Peyer's patch (tissue), 4 donors: Measurements from ENCODE around the gene GCC1. TPM values are rescaled to one million over a fixed set of nuclear protein-coding genes. Genes with fewer than 3 reads are reported as not detected.
"Not testable (repeated sequence)": the region's sequence is repeated elsewhere in the genome, so short reads cannot be mapped to it uniquely, and the experiment has no call there.

Experiments used
- DNase-seq, 3 donors: peaks; one replicate each; pipeline ENCODE4 v3.0.0-alpha.2; 2017 to 2019
- H3K27ac ChIP-seq, 4 donors: fragments of 200-600 bp; sonication (generic); one replicate each; pipeline ENCODE4 v1.5.1; 2016 to 2019
- H3K27me3 ChIP-seq, 2 donors: fragments of 200-600 bp; sonication (generic); one replicate each; pipeline ENCODE4 v1.5.1; 2019
- H3K36me3 ChIP-seq, 3 donors: fragments of 200-600 bp; sonication (generic); one replicate each; pipeline ENCODE4 v1.5.1; 2016 to 2019
- H3K4me1 ChIP-seq, 4 donors: fragments of 200-600 bp; sonication (generic); one replicate each; pipeline ENCODE4 v1.5.1; 2016 to 2019
- H3K4me3 ChIP-seq, 4 donors: fragments of 200-600 bp; sonication (generic); 1 replicate in 3 of 4; 2 replicates in 1 of 4; pipeline ENCODE4 v1.5.1; 2016 to 2019; ENCODE audit warnings: mild to moderate bottlenecking in 1 of 4
- H3K9me3 ChIP-seq, 4 donors: fragments of 200-600 bp; sonication (generic); one replicate each; pipeline ENCODE4 v1.5.1; 2016 to 2019; ENCODE audit warnings: mild to moderate bottlenecking in 1 of 4
- CTCF ChIP-seq, 6 experiments: fragments of 450-650 bp in 4 of 6; fragments of 200-600 bp in 2 of 6; sonication (generic) in 1 of 6; IDR thresholded peaks; one replicate each; pipeline ENCODE4 v1.5.1; 2017 to 2019; ENCODE audit warnings: antibody characterized with exemption in 6 of 6, mild to moderate bottlenecking in 3 of 6, moderate library complexity in 1 of 6
- POLR2A ChIP-seq, 2 donors: fragments of 450-650 bp; IDR thresholded peaks; one replicate each; pipeline ENCODE4 v1.5.1; 2017; ENCODE audit warnings: antibody characterized with exemption in 2 of 2, mild to moderate bottlenecking in 2 of 2, moderate library complexity in 2 of 2
- total RNA-seq, 4 donors: library from RNA; depleted of rRNA; stranded (reverse); fragments of >200 nt; gene quantifications; one replicate each; pipeline ENCODE4 v1.1.0, GENCODE V29; 2016

Gene GCC1
- total RNA-seq, 4 donors from 2014 or later = 17.2 to 21.3 (median 20.0) TPM

DNA sequence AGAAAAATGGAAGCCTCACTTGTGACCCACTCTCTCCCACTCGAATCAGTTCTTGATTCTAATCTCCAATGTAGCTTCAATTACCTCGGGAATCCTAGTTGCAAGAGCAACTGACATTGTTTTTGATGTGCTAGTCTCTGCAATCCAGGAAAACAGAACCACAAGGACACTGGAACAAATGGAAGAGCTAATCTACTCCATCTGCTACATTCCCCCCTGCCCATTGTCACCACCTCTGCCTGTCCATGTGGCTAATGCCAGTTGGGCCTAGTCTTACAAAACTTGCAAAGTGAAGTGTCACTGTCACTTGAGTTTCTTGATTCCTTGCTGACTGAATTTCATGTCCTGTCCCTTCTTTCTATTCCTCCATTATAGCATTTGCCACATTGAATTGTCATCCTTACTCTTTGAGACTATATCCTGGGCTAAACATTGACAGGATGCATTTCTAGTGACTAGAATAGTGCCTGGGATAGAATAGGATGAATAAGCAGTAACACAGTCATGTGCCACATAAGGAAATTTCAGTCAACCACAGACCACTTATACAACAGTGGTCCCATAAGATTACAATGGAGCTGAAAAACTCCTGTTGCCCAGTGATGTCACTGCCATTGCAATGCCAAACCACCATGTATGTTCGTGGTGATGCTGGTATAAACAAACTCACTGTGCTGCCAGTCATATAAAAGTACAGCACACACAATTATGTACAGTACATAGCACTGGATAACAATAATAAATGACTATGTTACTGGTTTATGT is 13.5 kb downstream of the GCC1 start:
- no peak for DNase-seq
- H3K4me3 ChIP-seq = no peak overlapping the region
- no peaks in the 10 kb centered on the region for H3K4me1 ChIP-seq
- no peaks in the 10 kb centered on the region for H3K27me3 ChIP-seq
- H3K9me3 ChIP-seq = no peaks in the 10 kb centered on the region
- peaks cover 0 to 7% (median 0%) of the 10 kb centered on the region in 3 donors for H3K36me3 ChIP-seq
- H3K27ac ChIP-seq = no peak overlapping the region
- no peak for TF ChIP-seq POLR2A (IDR thresholded peaks at IDR 0.05)
- TF ChIP-seq CTCF (IDR thresholded peaks at IDR 0.05) = no peak

DNA sequence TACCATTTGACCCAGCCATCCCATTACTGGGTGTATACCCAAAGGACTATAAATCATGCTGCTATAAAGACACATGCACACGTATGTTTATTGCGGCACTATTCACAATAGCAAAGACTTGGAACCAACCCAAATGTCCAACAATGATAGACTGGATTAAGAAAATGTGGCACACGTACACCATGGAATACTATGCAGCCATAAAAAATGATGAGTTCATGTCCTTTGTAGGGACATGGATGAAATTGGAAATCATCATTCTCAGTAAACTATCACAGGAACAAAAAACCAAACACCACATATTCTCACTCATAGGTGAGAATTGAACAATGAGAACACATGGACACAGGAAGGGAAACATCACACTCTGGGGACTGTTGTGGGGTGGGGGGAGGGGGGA is 17.4 kb downstream of the GCC1 start:
- not testable (repeated sequence) for DNase-seq, H3K27me3 ChIP-seq, H3K4me1 ChIP-seq, H3K9me3 ChIP-seq, H3K4me3 ChIP-seq, H3K27ac ChIP-seq, H3K36me3 ChIP-seq

GRCh38 chr7:127566242-127566641 is 19.2 kb downstream of the GCC1 start:
- Histone ChIP-seq H3K36me3 (no peaks in the 10 kb centered on the region), H3K4me1 (no peaks in the 10 kb centered on the region), H3K4me3 (no peak overlapping the region), H3K9me3 (no peaks in the 10 kb centered on the region), H3K27ac (no peak overlapping the region), H3K27me3 (no peaks in the 10 kb centered on the region)
- no peak for DNase-seq
- TF ChIP-seq POLR2A (IDR thresholded peaks at IDR 0.05) (no peak), CTCF (IDR thresholded peaks at IDR 0.05) (no peak)

- no peak for DNase-seq
Measured at GRCh38 chr7:127557803-127558202, 27.6 kb downstream of the GCC1 start.

GRCh38 chr7:127556404-127556803 is 29.0 kb downstream of the GCC1 start:
- Histone ChIP-seq H3K36me3 (no peaks in the 10 kb centered on the region), H3K9me3 (no peaks in the 10 kb centered on the region), H3K4me3 (no peak overlapping the region), H3K4me1 (no peaks in the 10 kb centered on the region), H3K27me3 (no peaks in the 10 kb centered on the region), H3K27ac (no peak overlapping the region)
- no peak for TF ChIP-seq CTCF (IDR thresholded peaks at IDR 0.05)
- no peak for TF ChIP-seq POLR2A (IDR thresholded peaks at IDR 0.05)
- DNase-seq = no peak

More at GRCh38 chr7:127557803-127558202, 27.6 kb downstream of the GCC1 start:
- Histone ChIP-seq H3K27me3 (no peaks in the 10 kb centered on the region), H3K9me3 (no peaks in the 10 kb centered on the region), H3K36me3 (no peaks in the 10 kb centered on the region), H3K4me3 (no peak overlapping the region), H3K4me1 (no peaks in the 10 kb centered on the region), H3K27ac (no peak overlapping the region)
- TF ChIP-seq CTCF (IDR thresholded peaks at IDR 0.05) (no peak), POLR2A (IDR thresholded peaks at IDR 0.05) (no peak)

- H3K36me3 ChIP-seq = no peaks in the 10 kb centered on the region
- no peak overlapping the region for H3K27ac ChIP-seq
- no peaks in the 10 kb centered on the region for H3K4me1 ChIP-seq
- TF ChIP-seq POLR2A (IDR thresholded peaks at IDR 0.05) = no peak
- no peak for TF ChIP-seq CTCF (IDR thresholded peaks at IDR 0.05)
- no peaks in the 10 kb centered on the region for H3K27me3 ChIP-seq
- H3K4me3 ChIP-seq = no peak overlapping the region
- H3K9me3 ChIP-seq = no peaks in the 10 kb centered on the region
- DNase-seq = no peak
Measured at GRCh38 chr7:127551941-127552340, 33.5 kb downstream of the GCC1 start.
